ENCODE results near the gene TNFRSF17.
"Not testable (repeated sequence)": the region's sequence is repeated elsewhere in the genome, so short reads cannot be mapped to it uniquely, and the experiment has no call there.

The TNFRSF17 gene

DNA sequence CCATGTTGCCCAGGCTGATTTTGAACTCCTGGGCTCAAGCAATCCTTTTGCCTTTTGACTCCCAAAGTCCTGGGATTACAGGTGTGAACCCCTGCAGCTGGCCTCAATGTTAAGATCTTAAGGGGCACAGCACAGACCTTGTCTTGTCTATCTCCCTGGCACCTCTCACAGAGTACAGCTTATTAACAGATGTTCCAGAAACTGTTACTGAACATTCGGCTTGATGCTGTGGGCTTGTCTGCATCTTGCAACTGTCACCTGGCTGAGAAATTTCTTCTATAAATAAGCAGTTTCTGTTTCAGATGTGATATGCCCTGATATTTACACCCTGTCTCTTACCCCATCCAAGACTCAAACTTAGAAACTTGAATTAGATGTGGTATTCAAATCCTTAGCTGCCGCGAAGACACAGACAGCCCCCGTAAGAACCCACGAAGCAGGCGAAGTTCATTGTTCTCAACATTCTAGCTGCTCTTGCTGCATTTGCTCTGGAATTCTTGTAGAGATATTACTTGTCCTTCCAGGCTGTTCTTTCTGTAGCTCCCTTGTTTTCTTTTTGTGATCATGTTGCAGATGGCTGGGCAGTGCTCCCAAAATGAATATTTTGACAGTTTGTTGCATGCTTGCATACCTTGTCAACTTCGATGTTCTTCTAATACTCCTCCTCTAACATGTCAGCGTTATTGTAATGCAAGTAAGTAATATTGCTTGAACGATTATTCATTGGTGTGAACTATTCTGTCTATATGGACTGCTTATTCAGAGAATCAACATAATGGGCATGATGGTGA is at the start of gene TNFRSF17:
TSS of gene TNFRSF17 (plus strand) at position 450 of the 791 bp plus-strand sequence. CDS start at position 565, 115 bp downstream.
- ATAC-seq (peak; percentile 14), DNase-seq (no peak)

GRCh38 chr16:11915644-11916523 is 49.1 kb upstream of the TNFRSF17 start, which contains the start of gene GSPT1:
GSPT1 (minus strand) TSS chr16:11915956; CDS start chr16:11915720, 236 bp downstream.
- DNase-seq (peak; percentile 99), ATAC-seq (peak; percentile 93)

DNA sequence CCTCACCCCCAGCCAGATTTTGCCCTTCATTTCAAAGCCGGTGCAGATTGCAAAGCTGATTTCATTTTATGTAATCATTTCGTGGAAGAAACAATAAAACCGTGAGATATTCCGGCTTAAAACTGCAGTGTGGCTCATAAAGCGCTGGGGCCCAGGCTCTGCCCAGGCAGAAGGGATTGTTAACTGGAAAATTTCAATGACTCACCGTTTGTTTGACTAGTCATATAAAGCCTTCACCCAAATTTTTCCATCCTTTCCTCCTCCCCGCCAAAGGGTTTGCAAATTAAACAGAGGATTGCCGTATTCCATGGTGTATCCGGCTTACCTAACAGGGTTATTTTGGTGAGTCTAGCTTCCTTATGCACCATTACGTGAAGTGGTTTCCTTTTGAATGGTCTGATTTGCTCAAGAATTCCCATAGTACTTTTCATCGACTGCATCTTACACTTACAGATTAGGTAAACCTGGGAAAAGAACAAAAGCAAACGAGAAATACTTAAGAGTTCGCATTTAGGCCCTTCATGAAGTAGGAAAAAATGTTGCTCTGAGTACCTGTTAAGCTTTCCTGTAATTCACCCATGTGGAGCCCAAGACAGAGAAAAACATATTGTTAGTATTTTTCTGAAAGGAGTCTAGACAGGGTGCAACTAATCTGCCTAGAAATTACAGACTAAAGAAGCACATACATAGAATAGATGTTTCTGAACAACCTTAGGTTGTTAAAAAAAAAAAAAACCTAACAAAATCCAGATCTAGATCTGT is 48.3 kb upstream of the TNFRSF17 start:
- ATAC-seq (no peak), DNase-seq (no peak)

- ATAC-seq, DNase-seq: not testable (repeated sequence)
Measured at GRCh38 chr16:11924046-11924445, 41.0 kb upstream of the TNFRSF17 start.

DNA sequence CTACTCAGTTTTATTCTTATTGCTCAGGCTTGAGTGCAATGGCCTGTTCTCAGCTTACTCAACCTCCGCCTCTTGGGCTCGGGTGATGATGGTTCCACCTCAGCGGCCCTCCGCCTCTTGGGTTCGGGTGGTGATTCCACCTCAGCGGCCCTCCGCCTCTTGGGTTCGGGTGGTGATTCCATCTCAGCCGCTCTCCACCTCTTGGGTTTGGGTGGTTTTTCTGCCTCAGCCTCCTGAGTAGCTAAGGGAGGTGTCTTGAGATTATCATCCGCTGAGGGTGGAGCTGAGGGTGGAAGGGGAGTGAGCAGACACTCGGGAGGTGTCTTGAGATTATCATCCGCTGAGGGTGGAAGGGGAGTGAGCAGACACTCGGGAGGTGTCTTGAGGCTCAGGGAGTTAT is 37.7 kb upstream of the TNFRSF17 start:
- not testable (repeated sequence) for DNase-seq, ATAC-seq

- ATAC-seq, DNase-seq: not testable (repeated sequence)
Measured at GRCh38 chr16:11941945-11942344, 23.1 kb upstream of the TNFRSF17 start, which contains the start of gene NPIPB2. NPIPB2 (minus strand) TSS chr16:11942045; CDS start chr16:11942045, 0 bp downstream.

DNA sequence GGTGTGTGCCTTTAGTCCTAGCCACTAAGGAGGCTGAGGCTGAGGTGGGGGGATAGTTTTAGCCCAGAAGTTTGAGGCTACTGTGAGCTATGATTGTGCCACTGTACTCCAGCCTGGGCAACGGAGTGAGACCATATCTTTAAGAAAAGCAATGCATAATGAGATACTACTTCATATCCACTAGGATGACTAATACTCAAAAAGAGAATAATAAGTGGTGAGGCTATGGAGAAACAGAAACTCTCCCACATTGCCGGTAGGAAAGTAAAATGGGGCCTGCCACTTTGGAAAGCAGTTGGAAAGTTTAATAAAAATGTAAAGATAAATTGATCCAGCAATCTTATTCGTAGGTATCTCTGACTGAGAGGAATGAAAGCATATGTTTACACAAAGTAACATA is 18.6 kb upstream of the TNFRSF17 start:
- no peak for DNase-seq
- no peak for ATAC-seq

- DNase-seq (no peak), ATAC-seq (no peak)
Measured at GRCh38 chr16:11948819-11949218, 16.2 kb upstream of the TNFRSF17 start.

GRCh38 chr16:11949527-11949926 is 15.5 kb upstream of the TNFRSF17 start:
- ATAC-seq (peak; percentile 68), DNase-seq (peak; percentile 20)

- no peak for DNase-seq
- no peak for ATAC-seq
Measured at GRCh38 chr16:11950388-11950787, 14.6 kb upstream of the TNFRSF17 start.

DNA sequence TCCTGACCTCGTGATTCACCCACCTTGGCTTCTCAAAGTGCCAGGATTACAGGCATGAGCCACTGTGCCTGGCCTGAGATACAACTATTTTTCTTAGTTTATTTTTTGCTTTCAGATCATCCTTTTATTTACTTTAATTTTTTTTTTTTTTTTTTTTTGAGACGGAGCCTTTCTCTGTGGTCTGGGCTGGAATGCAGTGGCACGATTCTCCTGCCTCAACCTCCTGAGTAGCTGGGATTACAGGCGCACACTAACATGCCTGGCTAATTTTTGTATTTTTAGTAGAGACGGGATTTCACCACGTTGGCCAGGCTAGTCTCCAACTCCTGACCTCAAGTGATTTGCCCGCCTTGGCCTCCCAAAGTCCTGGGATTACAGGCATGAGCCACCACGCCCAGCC is 11.4 kb upstream of the TNFRSF17 start:
- DNase-seq, ATAC-seq: not testable (repeated sequence)

DNA sequence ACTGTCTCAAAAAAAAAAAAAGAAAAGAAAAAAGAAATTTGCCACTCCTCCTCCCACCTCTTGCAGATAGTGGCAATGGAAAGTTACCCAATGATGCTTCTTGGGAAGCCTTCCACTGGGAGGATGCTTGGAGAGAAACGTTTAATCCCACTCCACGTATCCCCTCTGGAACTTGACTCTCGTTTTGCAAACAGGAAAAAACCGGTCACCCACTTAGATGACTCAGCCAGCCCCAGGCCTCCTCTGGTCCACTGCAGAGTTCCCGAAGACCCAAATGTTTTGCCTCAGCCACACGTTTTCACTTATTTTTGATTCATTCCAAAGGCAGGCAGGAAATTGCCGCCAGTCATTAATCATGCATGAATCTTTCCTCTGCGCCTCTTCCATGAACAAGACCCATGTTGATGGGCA is 9.3 kb upstream of the TNFRSF17 start:
- ATAC-seq, result no peak

DNA sequence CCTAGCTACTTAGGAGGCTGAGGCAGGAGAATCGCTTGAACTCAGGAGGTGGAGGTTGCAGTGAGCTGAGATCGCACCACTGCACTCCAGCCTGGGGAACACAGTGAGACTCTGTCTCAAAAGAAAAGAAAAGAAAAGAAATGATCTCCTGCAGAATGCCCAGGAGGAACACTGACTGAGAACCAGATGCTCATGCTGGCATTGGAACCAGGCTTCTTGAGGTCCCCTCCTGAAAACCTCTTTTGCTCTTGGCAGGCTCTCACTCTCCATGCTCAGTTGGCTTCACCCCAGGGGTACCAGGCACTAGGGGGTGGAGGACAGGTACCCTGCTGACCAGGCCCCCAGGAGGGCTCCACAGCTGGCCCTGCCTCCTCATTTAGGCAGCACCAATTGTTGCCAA is 8.5 kb upstream of the TNFRSF17 start:
- ATAC-seq (no peak), DNase-seq (no peak)

More for the DNA sequence above, 9.3 kb upstream of the TNFRSF17 start:
- DNase-seq, result no peak

DNA sequence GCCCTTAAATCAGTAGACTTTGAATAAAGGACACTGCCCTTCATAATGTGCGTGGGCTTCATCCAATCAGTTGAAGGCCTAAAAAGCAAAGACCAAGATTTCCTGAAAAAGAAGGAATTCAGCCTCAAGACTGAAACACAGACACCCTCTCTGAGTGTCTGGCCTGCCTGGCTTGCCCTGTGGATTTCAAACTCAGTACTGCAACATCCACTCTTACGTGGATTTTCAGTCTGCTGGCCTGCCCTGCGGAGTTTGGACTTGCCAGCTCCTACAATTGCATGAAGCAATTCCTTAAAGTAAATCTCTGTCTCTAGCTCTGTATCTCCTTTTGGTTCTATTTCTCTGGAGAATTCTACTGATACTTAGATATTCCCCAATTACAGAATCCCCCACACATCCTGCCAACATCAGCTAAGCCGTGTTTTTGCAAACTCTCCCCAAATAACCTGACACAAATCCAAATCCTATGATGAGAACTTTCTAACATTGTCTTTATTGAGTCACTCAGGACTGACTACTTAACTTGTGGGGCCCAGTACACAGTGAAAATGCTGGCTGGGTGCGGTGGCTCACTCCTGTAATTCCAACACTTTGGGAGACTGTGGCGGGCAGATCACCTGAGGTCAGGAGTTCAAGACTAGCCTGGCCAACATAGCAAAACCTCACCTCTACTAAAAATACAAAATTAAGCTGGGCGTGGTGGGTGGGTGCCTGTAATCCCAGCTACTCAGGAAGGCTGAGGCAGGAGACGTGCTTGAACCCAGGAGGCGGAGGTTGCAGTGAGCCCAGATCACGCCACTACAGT is 7.2 kb upstream of the TNFRSF17 start:
- ATAC-seq, result no peak
- DNase-seq, result no peak

DNA sequence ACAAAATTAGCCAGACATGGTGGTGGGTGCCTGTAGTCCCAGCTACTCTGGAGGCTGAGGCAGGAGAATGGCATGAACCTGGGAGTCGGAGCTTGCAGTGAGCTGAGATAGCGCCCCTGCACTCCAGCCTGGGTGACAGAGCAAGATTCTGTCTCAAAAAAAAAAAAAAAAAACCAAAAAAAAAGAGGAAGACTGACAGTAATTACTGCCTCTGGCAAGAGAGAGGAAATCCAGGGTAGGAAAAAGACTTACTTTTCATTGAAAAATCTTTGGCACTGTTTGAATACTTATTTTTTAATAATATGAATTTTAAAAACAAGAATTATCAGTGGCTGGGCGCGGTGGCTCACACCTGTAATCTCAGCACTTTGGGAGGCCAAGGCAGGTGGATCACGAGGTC is 2.6 kb upstream of the TNFRSF17 start:
- ATAC-seq, DNase-seq: not testable (repeated sequence)

- ATAC-seq, DNase-seq: not testable (repeated sequence)
Measured at GRCh38 chr16:11962978-11963377, 2.0 kb upstream of the TNFRSF17 start.

GRCh38 chr16:11963706-11964105 is 1.3 kb upstream of the TNFRSF17 start:
- no peak for ATAC-seq
- no peak for DNase-seq

DNA sequence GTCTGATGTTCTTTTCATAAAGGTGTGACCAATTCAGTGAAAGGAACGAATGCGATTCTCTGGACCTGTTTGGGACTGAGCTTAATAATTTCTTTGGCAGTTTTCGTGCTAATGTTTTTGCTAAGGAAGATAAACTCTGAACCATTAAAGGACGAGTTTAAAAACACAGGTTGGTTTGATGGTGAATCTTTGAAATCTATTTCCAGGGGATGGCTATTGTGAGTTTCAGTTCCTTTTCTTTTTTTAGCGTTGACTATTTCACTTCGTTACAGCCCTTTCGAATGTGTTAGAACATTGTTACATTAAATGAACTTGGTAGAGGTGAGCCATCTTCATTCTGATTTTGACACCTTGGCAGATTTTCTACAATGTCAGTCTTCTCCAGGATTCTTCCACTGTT is 1.2 kb downstream of the TNFRSF17 start:
- DNase-seq, result no peak
- no peak for ATAC-seq

DNA sequence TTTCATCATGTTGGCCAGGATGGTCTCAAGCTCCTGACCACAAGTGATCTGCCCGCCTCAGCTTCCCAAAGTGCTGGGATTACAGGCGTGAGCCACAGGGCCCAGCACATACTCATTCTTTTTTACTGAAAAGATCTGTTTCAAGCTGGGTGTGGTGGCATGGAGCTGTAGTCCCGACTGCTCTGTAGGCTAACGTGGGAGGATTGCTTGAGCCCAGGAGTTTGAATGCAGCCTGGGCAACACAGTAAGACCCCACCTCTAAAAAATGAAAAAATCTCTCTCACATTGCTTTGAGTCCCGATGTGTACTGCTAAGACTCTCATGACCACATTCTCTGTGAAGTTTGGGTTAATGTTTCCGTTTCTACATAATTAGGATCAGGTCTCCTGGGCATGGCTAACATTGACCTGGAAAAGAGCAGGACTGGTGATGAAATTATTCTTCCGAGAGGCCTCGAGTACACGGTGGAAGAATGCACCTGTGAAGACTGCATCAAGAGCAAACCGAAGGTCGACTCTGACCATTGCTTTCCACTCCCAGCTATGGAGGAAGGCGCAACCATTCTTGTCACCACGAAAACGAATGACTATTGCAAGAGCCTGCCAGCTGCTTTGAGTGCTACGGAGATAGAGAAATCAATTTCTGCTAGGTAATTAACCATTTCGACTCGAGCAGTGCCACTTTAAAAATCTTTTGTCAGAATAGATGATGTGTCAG is 2.3 kb downstream of the TNFRSF17 start:
- DNase-seq, result no peak
- no peak for ATAC-seq

GRCh38 chr16:11968577-11968976 is 3.6 kb downstream of the TNFRSF17 start:
- ATAC-seq (no peak), DNase-seq (no peak)

All from stimulated activated naive CD8-positive, alpha-beta T cell treated with anti-CD3 and anti-CD28 coated beads, Interleukin-15, Interleukin-2, amounts not matched to agents 100 U/mL and 50 U/mL, for 24 hours (primary cell).